ENCODE measurements around the gene NDOR1.
A peak's percentile ranks its signal among the peaks of the same experiment; 100 is the strongest.

NDOR1 gene

DNA sequence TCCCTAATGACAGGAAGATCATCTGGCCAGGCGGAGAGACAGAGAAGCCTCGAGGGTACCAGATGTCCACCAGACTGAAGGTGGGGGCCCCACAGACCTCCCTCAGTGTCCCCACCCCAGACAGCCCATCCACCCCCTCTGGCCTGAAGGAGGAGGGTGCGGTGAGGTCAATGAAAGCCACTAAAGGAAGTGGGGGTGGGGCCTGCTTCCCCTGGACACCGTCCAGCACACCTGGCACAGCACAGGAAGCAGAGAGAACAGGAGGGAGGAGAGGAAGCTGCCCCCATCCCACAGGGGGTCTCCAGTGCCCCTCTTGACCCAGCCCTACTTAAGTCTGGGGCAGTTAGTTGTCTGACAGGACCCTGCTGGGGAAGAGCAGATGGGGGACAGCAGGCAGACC is 46.9 kb upstream of the NDOR1 start:
- Histone ChIP-seq H4K20me1 (ENCODE audit: insufficient read depth, low read length) (no peaks in the 10 kb centered on the region), H3K4me3 (ENCODE audit: low read length) (no peak overlapping the region), H3K9me3 (ENCODE audit: insufficient read depth, low read length) (no peaks in the 10 kb centered on the region), H3K79me2 (ENCODE audit: low read length) (no peaks in the 10 kb centered on the region), H3K27ac (ENCODE audit: low read length) (no peak overlapping the region), H2AFZ (ENCODE audit: low read depth, low read length) (no peak overlapping the region), H3K36me3 (replicated peaks; ENCODE audit: low read depth, low read length) (no peaks in the 10 kb centered on the region), H3K4me1 (ENCODE audit: low read length) (peaks cover 19% of the 10 kb centered on the region), H3K9ac (ENCODE audit: low read length) (peak overlapping the region; percentile 17; the same call in 1 of the 2 replicates), H3K27me3 (ENCODE audit: low read depth, low read length) (0 out of 2 replicates have a peak, but pooled peaks cover 6% of the 10 kb centered on the region), H3K4me2 (ENCODE audit: low read length) (peak overlapping the region; percentile 56; the same call in 1 of the 2 replicates)
- TF ChIP-seq, protein P1, sequence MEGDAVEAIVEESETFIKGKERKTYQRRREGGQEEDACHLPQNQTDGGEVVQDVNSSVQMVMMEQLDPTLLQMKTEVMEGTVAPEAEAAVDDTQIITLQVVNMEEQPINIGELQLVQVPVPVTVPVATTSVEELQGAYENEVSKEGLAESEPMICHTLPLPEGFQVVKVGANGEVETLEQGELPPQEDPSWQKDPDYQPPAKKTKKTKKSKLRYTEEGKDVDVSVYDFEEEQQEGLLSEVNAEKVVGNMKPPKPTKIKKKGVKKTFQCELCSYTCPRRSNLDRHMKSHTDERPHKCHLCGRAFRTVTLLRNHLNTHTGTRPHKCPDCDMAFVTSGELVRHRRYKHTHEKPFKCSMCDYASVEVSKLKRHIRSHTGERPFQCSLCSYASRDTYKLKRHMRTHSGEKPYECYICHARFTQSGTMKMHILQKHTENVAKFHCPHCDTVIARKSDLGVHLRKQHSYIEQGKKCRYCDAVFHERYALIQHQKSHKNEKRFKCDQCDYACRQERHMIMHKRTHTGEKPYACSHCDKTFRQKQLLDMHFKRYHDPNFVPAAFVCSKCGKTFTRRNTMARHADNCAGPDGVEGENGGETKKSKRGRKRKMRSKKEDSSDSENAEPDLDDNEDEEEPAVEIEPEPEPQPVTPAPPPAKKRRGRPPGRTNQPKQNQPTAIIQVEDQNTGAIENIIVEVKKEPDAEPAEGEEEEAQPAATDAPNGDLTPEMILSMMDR (IDR thresholded peaks at IDR 0.05; ENCODE audit: low read depth, low read length): no peak
- no peak for TF ChIP-seq EZH2phosphoT487 (IDR thresholded peaks at IDR 0.05; ENCODE audit: low read depth)

- Histone ChIP-seq H3K36me3 (replicated peaks; ENCODE audit: low read depth, low read length) (no peaks in the 10 kb centered on the region), H3K79me2 (ENCODE audit: low read length) (no peaks in the 10 kb centered on the region), H4K20me1 (ENCODE audit: insufficient read depth, low read length) (no peaks in the 10 kb centered on the region), H2AFZ (ENCODE audit: low read depth, low read length) (no peak overlapping the region; the same call in 1 of the 2 replicates), H3K27ac (ENCODE audit: low read length) (no peak overlapping the region), H3K4me3 (ENCODE audit: low read length) (peak overlapping the region; percentile 13; the same call in 1 of the 2 replicates), H3K4me1 (ENCODE audit: low read length) (peaks cover 19% of the 10 kb centered on the region), H3K27me3 (ENCODE audit: low read depth, low read length) (0 out of 2 replicates have a peak, but pooled peaks cover 6% of the 10 kb centered on the region), H3K9me3 (ENCODE audit: insufficient read depth, low read length) (no peaks in the 10 kb centered on the region), H3K9ac (ENCODE audit: low read length) (peak overlapping the region; percentile 17; the same call in 1 of the 2 replicates), H3K4me2 (ENCODE audit: low read length) (peak overlapping the region; percentile 56)
- TF ChIP-seq EZH2phosphoT487 (IDR thresholded peaks at IDR 0.05; ENCODE audit: low read depth): no peak
- TF ChIP-seq, protein P1 (IDR thresholded peaks at IDR 0.05; ENCODE audit: low read depth, low read length): no peak
Observed at GRCh38 chr9:137159105-137160053, 46.1 kb upstream of the NDOR1 start.

DNA sequence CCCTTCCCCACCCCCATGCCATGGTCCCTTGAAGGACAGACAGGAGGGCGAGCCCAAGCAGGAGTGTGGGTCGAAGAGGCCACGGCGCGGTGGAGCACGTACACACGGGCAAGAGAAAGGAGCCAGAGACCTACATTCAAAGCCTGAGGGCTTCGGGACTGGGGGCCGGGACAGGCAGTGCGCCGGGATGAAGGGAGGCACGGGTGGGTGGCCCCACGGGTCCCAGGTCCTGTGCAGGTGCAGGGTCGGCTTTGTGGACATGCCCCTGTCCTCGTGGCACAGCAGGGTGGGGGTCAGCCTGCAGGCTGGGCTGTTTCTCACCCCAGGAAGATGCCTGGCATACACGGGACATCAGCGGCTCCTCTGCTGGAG is 45.5 kb upstream of the NDOR1 start:
- H3K4me2 ChIP-seq (ENCODE audit: low read length): no peak overlapping the region
- peaks cover 19% of the 10 kb centered on the region for H3K4me1 ChIP-seq (ENCODE audit: low read length)
- 0 out of 2 replicates have a peak, but pooled peaks cover 6% of the 10 kb centered on the region for H3K27me3 ChIP-seq (ENCODE audit: low read depth, low read length)
- no peaks in the 10 kb centered on the region for H3K79me2 ChIP-seq (ENCODE audit: low read length)
- no peak overlapping the region for H3K27ac ChIP-seq (ENCODE audit: low read length)
- no peaks in the 10 kb centered on the region for H3K9me3 ChIP-seq (ENCODE audit: insufficient read depth, low read length)
- H4K20me1 ChIP-seq (ENCODE audit: insufficient read depth, low read length): no peaks in the 10 kb centered on the region
- H3K9ac ChIP-seq (ENCODE audit: low read length): no peak overlapping the region
- H3K4me3 ChIP-seq (ENCODE audit: low read length): no peak overlapping the region
- TF ChIP-seq, protein P1 (IDR thresholded peaks at IDR 0.05; ENCODE audit: low read depth, low read length): no peak
- TF ChIP-seq EZH2phosphoT487 (IDR thresholded peaks at IDR 0.05; ENCODE audit: low read depth): no peak
- H3K36me3 ChIP-seq (replicated peaks; ENCODE audit: low read depth, low read length): no peaks in the 10 kb centered on the region
- no peak overlapping the region for H2AFZ ChIP-seq (ENCODE audit: low read depth, low read length)
